Nucleus accumbens (tissue), 56 donors: Measurements from ENCODE around the gene AKT3.
"Not testable (repeated sequence)": the region's sequence is repeated elsewhere in the genome, so short reads cannot be mapped to it uniquely, and the experiment has no call there.

ENCODE experiments used
- DNase-seq, 56 donors: peaks; one replicate each; lab custom pipeline; 2025; lab: John Stamatoyannopoulos, UW

Gene AKT3

GRCh38 chr1:243850202-243850451 lies at the start of gene AKT3:
Gene AKT3 (minus strand): TSS chr1:243850243. CDS start chr1:243843170, 7,073 bp downstream.
- peak in 51 of 56 donors; percentile 36 to 97 (median 84) for DNase-seq

DNA sequence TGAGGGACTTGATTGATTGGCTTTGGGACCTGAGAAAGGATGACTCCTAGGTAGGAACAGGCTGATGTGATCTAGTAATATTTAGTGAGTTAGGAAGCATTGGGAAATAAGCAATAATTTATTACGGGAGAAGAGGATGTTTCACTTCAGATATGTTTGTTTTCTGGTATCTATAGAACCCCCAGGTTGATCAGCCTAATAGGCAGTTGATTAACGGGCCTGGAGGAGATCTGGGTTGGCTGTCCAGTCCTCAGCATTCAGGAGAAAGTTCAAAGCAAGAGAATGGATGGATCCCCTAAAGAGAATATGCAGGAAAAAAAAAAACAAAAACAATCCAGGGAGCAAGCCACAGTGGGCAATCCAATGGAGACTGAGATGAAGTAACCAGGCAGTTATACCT lies 48.2 kb upstream of the AKT3 start:
- DNase-seq, result no peak

GRCh38 chr1:243896313-243896712 lies 46.3 kb upstream of the AKT3 start:
- DNase-seq, result no peak

- no peak for DNase-seq
Observed at GRCh38 chr1:243892456-243892855, 42.4 kb upstream of the AKT3 start.

DNA sequence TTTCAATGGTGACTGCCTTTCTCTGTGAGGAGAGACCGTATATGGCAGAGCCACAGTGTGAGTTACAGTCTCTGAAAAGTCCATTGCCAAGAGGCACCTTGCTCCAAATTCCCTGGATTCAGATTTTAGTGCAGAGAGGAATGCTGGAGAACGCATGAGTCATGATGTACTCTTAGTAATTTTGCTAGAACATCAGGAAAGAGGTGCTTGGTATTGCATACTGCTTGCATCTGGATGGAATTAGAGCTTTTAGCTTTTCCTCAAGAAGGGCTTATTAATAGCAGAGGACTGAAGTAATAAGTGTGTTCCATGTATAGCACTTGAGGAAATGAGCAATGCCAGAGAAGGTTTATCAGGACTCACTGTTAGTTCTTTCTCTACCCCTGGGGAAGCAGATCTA lies 40.5 kb upstream of the AKT3 start:
- DNase-seq, result no peak

DNA sequence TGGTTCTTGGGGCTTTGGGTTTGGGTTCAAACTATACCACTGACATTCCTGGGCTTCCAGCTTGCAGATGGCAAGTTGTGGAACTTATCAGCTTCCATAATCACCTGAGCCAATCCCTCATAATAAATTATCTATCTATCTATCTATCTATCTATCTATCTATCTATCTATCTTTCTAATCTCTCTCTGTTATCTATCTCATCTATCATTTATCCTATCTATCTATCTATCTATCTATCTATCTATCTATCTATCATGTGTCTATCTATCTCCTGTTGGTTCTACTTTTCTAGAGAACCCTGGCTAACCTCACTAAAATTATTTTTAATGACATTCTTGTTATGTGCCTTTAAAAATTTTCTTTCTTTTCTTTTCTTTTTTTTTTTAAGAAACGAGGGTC lies 35.8 kb upstream of the AKT3 start:
- no peak for DNase-seq

DNA sequence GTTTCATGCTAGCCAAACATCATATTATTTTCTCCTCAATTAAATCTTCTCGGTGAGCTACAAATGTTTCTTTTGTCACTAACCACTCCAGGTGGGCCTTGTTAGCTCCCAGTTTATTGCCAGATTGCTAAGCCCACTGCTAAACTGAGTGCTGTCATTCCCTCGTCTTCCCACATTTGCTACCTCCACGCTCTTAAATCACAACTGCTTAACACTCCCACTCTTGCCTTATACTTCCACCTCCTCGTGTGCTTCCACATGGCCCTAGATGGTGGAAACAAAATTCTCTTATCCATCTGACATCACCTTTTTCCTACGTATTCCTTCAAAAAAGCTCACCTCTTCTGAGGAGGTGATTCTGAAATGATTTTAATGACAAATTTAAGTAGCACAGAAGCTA lies 34.6 kb upstream of the AKT3 start:
- no peak for DNase-seq

DNA sequence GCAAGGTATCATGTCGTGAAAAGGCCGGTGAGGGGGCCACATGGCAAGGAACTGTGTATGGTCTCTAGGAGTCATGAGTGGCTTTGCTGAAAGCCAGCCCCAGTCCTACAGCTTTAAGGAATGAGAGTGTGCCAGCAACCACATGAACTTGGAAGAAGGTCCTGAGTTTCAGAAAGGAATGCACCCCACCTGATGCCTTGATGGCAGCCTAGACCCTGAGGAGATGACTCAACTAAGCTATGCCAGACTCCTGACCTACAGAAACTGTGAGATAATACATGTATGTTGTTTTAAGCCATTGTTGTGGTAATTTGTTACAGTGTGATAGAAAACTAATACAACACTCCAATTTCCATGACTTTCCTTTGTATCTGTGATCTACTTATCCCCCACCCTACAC lies 33.5 kb upstream of the AKT3 start:
- no peak for DNase-seq

GRCh38 chr1:243882276-243882675 lies 32.2 kb upstream of the AKT3 start:
- DNase-seq, result no peak

GRCh38 chr1:243877058-243877457 lies 27.0 kb upstream of the AKT3 start:
- not testable (repeated sequence) for DNase-seq

GRCh38 chr1:243855616-243856318 lies 5.7 kb upstream of the AKT3 start:
- peak in 3 of 56 donors; percentile 1 to 3 (median 2) for DNase-seq

- DNase-seq, result no peak
Observed at GRCh38 chr1:243851765-243852164, 1.7 kb upstream of the AKT3 start.

GRCh38 chr1:243851257-243851756 lies 1.3 kb upstream of the AKT3 start:
- DNase-seq, result no peak

DNA sequence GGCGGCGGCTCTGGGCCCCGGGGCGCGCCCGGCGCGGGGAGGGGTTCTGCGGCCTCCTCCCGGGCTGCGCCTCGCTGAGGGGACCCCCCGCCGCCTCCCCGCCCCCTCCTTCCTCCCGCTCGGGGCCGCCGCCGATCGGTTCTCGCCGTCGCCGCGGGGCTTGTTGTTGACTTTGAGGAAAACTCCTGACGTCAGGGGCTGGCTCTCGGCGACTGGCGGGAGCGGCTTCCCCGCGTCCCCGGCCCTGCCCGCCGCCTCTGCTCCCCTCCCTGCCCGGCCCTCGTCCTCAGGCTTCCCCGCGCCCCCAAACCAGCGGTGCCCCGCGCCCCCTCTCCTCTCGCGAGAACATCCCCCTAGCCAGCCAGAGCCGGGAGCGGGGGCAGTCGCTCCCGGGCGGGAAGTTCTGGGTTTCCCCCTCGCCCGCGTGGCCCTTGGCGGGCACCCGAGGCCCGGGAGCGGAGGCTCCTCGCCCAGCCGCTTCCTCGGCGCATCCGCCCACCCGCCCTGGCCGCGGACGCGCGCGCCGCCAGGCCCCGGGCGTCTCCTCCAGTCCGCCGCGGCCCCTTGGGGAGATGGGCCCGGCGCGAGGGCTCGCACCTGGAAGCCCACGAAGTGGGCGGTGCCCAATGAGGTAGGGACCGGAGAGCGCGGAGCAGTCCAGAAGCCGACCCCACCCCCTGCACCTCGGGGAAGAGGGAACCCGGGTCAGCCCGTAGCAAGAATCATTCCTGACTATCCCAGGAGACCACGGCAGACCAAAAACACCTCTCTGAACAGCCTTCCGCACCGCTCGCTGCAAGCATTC lies 611 bp upstream of the AKT3 start:
- DNase-seq, result peak in 54 of 56 donors; percentile 34 to 97 (median 84)

DNA sequence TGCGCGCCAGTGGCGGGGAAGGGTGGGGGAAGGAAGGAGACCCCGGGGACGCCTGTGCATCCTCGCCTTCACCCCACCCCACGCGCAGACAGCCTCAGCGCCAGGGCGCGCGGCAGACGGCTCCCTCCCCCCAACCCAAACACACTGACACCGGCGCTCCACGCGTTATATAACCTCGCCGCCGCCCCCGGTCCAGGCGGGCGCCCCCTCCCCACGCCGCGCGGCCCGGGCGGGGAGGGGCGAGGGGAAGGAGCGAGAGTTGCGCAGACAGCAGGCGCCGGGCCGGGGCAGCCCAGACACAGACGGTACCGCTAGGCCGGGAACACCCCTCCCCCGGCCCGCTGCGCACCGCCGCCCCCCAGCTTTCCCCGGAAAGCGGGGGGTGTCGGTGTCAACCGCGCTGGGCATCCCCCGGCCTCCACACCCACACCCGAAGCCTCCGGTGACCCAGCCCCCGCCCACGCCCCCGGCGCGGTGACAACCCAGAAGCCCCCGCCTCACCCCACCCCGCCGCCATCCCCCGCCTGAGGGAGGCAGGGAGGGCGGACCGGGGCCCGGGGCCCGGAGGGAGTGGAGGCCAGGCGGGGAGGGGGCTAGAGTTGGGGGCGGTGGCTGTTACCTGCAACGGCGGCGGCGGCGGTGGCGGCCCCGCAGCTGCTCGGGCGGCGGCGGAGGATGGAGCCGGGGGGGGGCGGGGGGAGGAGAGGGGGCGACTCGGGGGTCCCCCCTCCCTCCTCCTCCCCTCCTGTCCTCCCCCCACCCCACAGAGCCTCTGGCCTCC lies 432 bp downstream of the AKT3 start:
- DNase-seq, result peak in 50 of 56 donors; percentile 14 to 90 (median 71)

DNA sequence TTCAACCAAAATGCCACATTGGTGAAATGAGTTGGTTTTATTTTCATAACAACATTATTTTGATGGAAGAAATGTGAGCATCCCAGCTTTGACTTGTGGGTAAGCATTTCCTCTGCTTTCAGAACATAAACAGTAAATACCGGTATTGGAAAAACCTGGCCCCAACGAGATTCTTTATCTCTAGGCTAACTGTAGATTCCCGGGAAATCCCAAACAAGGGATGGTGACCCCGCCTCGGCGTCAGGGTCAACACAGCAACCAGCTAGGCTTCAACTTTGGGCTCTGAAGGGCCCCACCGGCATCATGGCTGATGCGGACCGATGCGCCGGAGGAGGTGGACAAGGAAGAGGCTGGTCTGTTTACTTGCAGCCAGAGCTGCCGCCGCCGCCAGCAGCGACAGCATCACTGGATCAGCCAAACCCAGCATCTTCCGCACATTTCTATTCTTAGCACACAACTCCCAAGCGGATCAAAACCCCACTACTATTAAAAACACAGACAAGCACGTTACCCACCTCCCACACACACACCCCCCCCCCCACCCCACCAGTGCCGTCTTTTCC lies 1.1 kb downstream of the AKT3 start:
- peak in 49 of 56 donors; percentile 17 to 90 (median 71) for DNase-seq

- no peak for DNase-seq
Observed at GRCh38 chr1:243848165-243848857, 1.7 kb downstream of the AKT3 start.

GRCh38 chr1:243846761-243847160 lies 3.3 kb downstream of the AKT3 start:
- DNase-seq, result no peak

DNA sequence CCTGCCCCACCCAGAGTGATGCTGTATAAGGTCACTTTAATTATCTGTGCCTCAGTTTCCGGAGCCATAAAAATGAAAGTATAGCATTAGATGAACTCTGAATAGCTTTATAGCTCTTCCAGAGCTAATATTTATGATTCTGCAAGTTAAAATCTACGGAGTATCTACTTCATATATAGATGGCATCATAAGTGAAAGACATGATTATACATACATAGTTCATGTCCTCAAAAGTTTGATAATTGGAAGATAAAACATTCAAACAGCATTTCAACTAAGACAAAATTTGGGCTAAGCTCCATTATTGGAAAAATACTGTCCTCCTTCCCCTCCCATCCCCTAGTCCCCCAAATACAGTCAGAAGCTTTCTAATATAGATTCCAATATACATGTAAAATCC lies 4.2 kb downstream of the AKT3 start:
- no peak for DNase-seq

DNA sequence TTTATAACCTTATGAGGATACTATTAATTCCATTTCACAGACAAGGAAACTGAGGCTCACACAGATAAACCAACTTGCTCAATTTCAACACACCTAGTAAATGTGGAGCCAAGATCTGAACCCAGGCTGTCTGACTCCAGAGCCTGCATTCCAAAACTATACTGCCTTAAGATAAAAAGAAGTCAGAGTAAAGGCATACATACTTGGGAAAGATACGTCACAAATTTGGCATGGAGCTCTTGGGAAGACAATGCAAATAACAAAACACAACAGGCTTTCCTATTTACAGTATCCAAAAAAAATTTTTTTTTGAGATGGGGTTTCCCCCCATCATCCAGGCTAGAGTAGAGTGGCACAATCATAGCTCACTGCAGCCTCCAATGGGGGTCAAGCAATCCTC lies 5.9 kb downstream of the AKT3 start:
- no peak for DNase-seq
